ENCODE data around the gene HVCN1. TPM values are rescaled to one million over a fixed set of nuclear protein-coding genes. Genes with fewer than 3 reads are reported as not detected.

The HVCN1 gene
- total and polyA plus RNA-seq, 2 of the 13 experiments (the other 11 are each of a cell fraction or from before 2014, with no cell fraction given), result 0.49 to 1.3 TPM

DNA sequence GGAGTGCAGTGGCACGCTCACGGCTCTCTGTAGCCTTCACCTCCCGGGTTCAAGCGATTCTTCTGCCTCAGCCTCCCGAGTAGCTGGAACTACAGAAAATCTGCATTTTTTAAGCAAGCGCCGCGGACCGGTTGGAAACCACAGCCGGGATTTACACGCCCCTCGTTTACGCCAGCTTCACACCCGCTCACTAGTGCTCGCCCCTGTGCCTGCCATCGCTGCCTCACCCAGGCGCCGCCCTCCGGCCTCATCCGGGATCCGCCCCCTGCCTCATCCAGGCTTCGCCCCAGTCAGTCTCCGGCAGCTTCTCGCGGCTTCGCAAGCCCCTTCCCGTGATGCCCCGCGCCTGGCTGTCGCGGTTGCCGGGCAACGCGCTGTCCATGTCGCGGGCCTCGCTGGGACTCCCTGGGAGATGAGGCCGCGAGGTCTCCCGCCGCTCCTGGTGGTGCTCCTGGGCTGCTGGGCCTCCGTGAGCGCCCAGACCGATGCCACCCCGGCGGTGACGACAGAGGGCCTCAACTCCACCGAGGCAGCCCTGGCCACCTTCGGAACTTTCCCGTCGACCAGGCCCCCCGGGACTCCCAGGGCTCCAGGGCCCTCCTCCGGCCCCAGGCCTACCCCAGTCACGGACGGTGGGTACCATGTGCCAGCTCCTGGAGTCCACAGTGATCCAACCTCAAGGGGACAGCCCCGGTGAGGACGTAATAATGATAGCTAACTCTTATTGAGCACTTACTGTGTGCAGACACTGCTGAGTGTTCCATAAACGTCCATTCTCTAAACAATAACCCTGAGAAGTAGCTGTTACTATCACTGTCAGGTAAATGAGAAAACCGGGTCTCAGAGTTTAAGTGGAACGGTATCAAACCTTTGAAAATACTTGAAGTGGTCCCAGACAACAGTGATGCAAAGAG is 74.9 kb downstream of the HVCN1 start, which contains the start of gene TCTN1 (continued):
- no peak for TF ChIP-seq RAD21 (CRISPR knock-in tag; IDR thresholded peaks at IDR 0.05)
- peak; percentile 40; the same call in 1 of the 2 replicates for TF ChIP-seq ZBTB7B (CRISPR knock-in tag; IDR thresholded peaks at IDR 0.05)
- peak; percentile 24; the same call in 1 of the 2 replicates for TF ChIP-seq ETV5 (CRISPR knock-in tag; IDR thresholded peaks at IDR 0.05; ENCODE audit: borderline replicate concordance)
- peak; percentile 75; the same call in 1 of the 2 replicates for TF ChIP-seq BRCA1 (CRISPR knock-in tag; IDR thresholded peaks at IDR 0.05)
- TF ChIP-seq, protein P1, sequence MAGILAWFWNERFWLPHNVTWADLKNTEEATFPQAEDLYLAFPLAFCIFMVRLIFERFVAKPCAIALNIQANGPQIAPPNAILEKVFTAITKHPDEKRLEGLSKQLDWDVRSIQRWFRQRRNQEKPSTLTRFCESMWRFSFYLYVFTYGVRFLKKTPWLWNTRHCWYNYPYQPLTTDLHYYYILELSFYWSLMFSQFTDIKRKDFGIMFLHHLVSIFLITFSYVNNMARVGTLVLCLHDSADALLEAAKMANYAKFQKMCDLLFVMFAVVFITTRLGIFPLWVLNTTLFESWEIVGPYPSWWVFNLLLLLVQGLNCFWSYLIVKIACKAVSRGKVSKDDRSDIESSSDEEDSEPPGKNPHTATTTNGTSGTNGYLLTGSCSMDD (CRISPR knock-in tag; IDR thresholded peaks at IDR 0.05), result no peak
- peak; percentile 92 for TF ChIP-seq XRCC5 (optimal IDR thresholded peaks at IDR 0.05; ENCODE audit: low read length)
- TF ChIP-seq PHF5A (CRISPR knock-in tag; IDR thresholded peaks at IDR 0.05; ENCODE audit: low read depth, unreplicated experiment), result no peak
- TF ChIP-seq NPAS2 (CRISPR knock-in tag; IDR thresholded peaks at IDR 0.05; ENCODE audit: borderline replicate concordance), result no peak
- no peak for TF ChIP-seq TEAD3 (CRISPR knock-in tag; optimal IDR thresholded peaks at IDR 0.05; ENCODE audit: borderline replicate concordance)
- no peak for TF ChIP-seq PCBP1 (IDR thresholded peaks at IDR 0.05; ENCODE audit: borderline replicate concordance, low read depth, low read length)
- TF ChIP-seq ZC3H4 (CRISPR knock-in tag; IDR thresholded peaks at IDR 0.05; ENCODE audit: borderline replicate concordance), result no peak
- no peak for TF ChIP-seq KDM5A (IDR thresholded peaks at IDR 0.05; ENCODE audit: borderline replicate concordance, low read length)
- TF ChIP-seq HIVEP1 (CRISPR knock-in tag; IDR thresholded peaks at IDR 0.05), result peak; percentile 89
- TF ChIP-seq, protein P2, sequence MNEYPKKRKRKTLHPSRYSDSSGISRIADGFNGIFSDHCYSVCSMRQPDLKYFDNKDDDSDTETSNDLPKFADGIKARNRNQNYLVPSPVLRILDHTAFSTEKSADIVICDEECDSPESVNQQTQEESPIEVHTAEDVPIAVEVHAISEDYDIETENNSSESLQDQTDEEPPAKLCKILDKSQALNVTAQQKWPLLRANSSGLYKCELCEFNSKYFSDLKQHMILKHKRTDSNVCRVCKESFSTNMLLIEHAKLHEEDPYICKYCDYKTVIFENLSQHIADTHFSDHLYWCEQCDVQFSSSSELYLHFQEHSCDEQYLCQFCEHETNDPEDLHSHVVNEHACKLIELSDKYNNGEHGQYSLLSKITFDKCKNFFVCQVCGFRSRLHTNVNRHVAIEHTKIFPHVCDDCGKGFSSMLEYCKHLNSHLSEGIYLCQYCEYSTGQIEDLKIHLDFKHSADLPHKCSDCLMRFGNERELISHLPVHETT (CRISPR knock-in tag; conservative IDR thresholded peaks at IDR 0.05), result no peak
- TF ChIP-seq ZNF335 (CRISPR knock-in tag; IDR thresholded peaks at IDR 0.05), result peak; percentile 55; the same call in 1 of the 2 replicates
- TF ChIP-seq SPEN (CRISPR knock-in tag; IDR thresholded peaks at IDR 0.05; ENCODE audit: low read depth), result peak; percentile 84; the same call in 1 of the 2 replicates
- TF ChIP-seq DPF2 (CRISPR knock-in tag; IDR thresholded peaks at IDR 0.05; ENCODE audit: borderline replicate concordance, low read depth), result no peak
- TF ChIP-seq TBL1XR1 (IDR thresholded peaks at IDR 0.05; ENCODE audit: borderline replicate concordance, low read length, partially characterized antibody), result no peak
- TF ChIP-seq ZNF614 (CRISPR knock-in tag; IDR thresholded peaks at IDR 0.05; ENCODE audit: borderline replicate concordance), result peak; percentile 22; the same call in 1 of the 2 replicates
- TF ChIP-seq HDAC2 (CRISPR knock-in tag; IDR thresholded peaks at IDR 0.05), result peak; percentile 62; the same call in 1 of the 2 replicates
- TF ChIP-seq ZBTB8A (CRISPR knock-in tag; IDR thresholded peaks at IDR 0.05; ENCODE audit: borderline replicate concordance, low read depth), result no peak
- TF ChIP-seq NCOA1 (CRISPR knock-in tag; IDR thresholded peaks at IDR 0.05), result no peak
- no peak for TF ChIP-seq TCF12 (IDR thresholded peaks at IDR 0.05)
- TF ChIP-seq TCF12 (CRISPR knock-in tag; IDR thresholded peaks at IDR 0.05), result no peak
- peak; percentile 72; the same call in 1 of the 2 replicates for TF ChIP-seq ZNF790 (CRISPR knock-in tag; IDR thresholded peaks at IDR 0.05; ENCODE audit: borderline replicate concordance)
- TF ChIP-seq, protein P3, sequence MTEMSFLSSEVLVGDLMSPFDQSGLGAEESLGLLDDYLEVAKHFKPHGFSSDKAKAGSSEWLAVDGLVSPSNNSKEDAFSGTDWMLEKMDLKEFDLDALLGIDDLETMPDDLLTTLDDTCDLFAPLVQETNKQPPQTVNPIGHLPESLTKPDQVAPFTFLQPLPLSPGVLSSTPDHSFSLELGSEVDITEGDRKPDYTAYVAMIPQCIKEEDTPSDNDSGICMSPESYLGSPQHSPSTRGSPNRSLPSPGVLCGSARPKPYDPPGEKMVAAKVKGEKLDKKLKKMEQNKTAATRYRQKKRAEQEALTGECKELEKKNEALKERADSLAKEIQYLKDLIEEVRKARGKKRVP (CRISPR knock-in tag; IDR thresholded peaks at IDR 0.05), result peak in 1 of 2 experiments; percentile 31; a peak in 1 of 4 replicates
- TF ChIP-seq PRPF4 (IDR thresholded peaks at IDR 0.05; ENCODE audit: low read depth, low read length, poor library complexity, severe bottlenecking), result no peak
- peak; percentile 89; the same call in 1 of the 2 replicates for TF ChIP-seq YEATS2 (CRISPR knock-in tag; IDR thresholded peaks at IDR 0.05; ENCODE audit: borderline replicate concordance)
